ENCODE measurements around the gene CYSRT1.

The CYSRT1 gene

DNA sequence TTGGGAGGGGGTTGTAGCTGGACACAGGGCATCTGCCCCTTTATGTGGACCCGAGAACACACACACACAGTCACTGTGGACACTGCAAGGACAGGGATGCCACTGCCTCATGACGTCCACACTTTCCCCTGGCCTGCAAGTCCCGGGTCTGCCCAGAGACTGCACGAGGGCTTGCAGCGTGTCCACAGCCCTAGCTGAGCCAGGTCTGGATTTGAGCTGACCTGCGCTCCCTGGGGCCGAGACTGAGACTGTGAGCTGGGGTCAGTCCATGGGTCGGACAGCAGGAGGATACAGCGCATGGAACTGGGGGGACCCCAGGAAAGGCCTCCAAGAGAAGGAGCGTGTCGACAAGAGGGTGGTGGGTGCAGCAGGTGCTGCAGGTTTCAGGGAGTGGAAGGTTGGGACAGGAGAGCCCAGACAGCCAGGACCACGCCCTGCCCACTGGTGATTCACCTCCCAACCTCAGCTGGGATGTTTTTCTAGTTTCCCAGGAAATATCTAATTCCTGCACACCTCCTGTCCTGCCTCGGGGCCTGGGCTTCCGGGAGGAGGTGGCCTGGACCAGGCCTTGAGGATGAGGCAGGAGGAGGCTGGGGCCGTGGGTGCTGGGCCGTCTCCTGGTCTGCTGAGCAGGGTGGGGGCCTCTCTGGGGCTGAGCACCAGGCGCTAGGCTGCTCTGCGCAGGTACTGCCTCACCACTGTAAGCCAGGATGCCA is 1.5 kb downstream of the CYSRT1 start:
- DNase-seq (ENCODE audit: low read depth in 2 of 2) = no peak

DNA sequence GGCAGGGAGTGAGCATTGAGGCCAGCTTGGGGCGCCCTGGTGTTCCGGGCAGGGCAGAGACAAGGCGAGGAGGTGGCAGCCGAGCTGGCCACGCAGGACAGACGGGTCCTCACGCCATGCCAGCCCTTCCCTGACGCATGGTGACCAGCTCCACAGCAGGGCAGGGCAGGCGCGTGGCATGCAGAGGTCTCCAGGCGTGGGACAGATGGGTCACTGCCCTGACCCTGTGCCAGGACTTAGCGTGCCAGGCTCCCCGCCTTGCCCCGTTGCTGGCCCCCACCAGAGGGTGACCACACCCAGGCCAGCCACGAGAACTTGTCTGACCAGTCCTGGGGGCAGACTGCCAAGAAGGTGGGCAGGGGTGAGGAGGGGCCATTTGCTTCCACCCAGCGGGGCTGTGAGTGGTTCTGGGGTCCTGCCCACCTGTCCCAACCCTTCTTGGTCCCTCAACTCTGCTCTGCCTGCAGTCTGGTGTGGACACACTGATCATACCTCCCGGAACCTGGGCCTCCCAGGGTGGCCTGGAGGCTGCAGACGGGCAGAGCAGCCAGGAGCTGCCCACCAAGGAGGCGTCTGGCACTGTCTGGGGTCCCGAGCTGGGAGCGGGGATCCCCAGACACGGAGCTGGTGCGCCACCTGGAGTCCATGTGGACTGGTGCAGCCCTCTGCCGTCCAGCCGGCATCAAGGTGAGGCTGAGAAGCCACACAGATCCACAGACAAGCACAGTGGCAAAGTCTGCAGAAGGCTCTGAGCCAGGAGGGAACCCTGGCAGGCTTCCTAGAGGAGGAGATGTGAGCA is 2.3 kb downstream of the CYSRT1 start, which contains the start of gene RNF224:
Gene RNF224 (plus strand): TSS at position 449 of the 799 bp plus-strand sequence. CDS start 834 bp downstream, outside the sequence.
- DNase-seq (ENCODE audit: low read depth in 2 of 2) = peak; percentile 77 to 79

DNA sequence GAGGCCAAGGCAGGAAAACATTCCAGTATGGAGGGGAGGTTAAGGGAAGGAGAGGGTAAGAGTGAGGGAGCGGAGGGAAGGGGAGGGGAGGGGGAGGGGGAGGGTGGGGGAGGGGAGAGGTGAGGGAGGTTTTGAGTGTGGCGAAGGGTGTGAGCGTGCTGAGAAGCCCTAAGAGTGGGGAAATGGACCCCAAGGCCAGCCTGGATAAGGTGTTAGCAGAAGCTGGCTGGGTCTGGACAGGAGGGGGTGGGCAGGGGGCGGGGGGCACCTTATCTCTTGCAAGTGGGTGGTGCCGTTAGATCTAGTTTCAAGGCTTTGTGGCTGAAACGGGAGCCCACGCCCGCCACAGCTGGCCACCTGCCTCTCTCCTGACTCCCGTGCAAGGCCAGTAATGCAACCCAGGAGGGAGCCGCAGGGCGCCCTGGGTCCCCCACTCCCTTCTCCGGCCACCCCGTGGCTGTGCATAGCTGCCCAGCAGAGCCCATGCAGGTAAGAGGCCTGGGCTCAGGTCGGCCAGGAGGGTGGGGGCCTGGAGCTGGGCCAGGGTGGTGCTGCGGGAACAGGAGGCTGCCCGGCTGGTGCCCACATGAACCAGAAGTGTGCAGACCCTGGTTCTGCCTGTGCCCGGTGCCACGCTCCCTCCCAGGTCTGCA is 3.0 kb downstream of the CYSRT1 start:
- no peak for DNase-seq (ENCODE audit: low read depth in 2 of 2)

DNA sequence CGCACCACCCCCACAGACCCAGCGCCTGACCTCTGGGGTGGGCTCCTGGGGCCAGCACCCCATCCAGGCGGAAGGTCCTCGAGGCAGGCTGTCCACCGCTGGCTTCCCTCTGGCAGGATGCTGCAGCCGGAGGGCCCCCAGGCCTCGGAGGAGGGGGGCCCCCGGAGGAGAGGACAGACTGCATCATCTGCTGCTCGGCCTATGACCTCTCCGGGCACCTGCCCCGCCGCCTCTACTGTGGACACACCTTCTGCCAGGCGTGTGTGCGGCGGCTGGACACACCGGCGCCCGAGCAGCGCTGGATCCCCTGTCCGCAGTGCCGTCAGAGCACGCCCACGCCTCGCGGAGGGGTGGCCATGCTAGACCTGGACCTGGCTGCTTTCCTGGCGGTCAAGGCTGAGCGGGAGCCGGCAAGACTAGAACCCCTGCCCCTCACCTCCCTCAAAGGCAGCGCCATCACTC is 3.6 kb downstream of the CYSRT1 start:
- no peak for DNase-seq (ENCODE audit: low read depth in 2 of 2)

DNA sequence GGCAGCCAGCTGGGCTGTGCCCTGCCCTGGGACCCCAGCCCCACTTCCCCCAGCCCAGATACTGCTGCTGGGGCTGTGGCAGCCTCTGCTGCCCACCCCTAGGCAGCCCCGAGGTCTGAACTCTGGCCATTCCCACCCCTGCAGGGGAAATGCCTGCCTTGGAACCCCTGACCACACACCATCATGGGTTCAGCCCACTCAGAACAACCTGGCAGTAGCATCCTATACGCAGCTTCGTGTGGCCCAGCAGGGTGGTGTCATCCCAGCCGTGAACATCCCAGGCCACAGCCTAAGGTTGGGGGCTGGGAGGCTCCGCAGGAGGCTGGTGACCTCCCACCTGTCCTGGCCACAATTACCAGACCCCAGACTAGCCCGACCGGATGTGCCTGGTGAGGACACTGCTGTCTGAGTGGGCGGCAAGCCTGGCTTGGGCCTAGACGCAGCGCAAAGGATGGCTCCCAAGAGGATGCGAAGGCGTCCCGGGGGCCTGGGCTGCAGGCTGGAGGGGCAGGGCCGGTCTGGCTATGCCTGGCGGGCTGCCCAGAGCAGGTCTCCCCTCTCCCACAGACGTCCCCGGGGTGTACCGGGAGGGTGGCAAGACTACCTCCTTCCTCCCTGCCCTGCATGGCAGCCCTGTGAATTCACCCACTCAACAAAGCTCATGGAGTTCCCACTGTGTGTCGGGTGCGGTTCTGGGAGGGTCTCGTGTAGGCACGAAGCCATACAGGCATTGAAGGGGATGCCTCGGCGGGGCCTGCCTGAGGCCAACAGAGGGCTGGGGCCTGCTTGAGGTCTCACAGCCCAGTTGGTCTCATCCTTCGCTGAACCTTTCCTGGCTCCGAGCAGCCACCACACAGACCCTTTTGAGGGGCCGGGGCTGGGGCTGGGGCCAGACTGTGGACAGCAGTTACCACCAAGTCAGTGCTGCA is 4.3 kb downstream of the CYSRT1 start:
- no peak for DNase-seq (ENCODE audit: low read depth in 2 of 2)

DNA sequence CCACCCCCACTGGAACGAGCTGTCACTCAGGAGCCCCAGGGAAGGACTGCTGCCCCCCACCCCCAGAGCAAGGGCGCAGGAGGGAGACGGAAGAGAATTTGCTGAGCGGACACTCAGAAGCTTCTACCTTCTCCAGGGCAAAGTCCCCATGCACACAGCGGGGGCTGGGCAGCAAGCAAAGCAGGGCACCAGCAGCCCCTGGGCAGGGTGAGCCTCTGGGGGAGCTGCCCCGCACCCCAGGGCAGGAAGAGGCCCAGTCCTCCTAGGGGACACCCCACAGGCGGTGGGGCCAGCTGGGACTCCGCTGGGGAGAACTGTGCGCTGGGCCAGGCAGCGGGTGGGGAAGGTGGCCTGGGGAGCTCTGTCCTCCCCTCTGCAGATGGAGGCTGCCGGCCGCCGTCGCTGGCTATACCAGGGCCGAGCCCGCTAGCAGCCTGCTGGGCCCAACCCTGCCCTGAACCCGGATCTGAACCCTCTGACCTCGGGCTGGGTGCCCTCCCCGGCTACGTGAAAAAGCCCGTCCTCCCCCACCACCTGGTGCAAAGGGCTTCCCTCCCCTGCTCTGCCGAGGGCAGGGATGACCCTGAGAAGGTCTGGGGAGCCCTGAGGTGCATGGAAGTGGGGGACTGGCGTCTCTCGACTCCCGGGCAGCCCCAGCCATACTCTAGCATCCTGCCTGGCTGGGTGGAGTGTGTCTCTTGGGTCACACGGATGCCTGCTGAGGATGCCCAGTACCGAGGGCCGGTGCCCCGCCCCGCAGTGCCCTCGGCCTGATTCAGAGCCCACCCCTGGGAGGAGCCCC is 5.1 kb downstream of the CYSRT1 start:
- no peak for DNase-seq (ENCODE audit: low read depth in 2 of 2)

DNA sequence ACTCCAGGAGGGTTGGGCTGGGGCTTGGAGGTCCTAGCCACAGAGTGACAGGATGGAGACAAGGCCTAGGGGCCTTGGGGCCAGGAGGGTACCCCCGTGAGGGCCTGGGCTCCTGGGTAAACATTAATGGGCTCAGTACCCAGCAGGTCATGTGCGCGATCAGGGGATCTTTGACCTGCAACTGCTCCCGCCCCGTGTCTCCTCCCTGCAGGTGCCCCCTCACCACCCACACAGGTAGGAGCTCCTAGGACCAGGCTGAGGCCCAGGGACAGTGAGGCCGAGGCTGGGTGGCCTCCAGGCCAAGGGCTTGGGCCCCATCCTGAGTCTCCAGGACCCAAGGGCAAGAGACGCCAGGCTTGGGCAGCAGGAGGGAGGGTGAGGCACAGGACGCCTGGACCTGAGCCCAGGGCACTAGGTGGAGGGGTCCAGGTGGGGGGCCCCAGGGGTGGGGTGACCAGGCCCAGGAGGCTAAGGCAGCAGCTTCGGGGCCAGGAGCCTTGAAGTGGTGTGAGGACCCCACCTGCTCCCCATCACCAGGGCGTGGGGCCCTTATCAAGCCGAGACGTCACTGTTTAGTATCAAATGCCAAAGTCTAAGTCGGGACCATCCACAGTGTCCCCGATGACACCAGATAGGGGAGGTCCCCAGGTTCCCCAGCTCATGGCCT is 5.9 kb downstream of the CYSRT1 start, which contains the start of gene SLC34A3:
Gene SLC34A3 (plus strand): TSS at position 197 of the 667 bp plus-strand sequence. CDS start 802 bp downstream, outside the sequence.
- DNase-seq (ENCODE audit: low read depth in 2 of 2) = no peak

DNA sequence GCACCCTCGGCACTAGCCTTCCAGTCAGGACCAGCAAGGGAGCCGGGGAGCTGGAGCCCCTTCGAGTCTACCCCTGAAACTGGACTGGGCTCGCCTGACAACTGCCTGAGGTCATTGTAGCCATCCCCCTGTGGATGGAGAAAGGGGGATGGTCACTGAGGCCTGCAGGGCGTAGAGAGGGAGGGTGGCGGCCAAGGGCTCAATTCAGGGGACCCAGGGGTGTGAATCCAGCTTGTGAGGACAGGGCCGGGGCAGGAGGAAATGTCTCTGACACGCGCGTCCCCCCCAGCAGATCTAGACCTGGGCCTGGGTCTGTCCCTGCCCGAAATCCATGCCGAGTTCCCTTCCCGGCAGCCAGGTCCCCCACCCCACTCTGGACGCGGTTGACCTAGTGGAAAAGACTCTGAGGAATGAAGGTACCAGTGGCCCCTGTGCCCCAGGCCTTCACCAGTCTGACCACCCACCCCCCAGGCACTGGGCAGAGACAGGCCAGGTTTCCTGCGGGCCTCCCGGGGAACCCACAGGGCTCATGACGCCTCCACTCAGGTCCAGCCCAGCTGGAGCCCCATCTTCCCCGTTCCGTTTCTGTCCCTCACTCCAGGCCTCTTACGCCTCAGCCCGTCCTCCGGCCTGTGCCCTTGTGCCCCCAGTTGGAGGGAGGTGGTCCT is 6.5 kb downstream of the CYSRT1 start:
- DNase-seq (ENCODE audit: low read depth in 2 of 2) = no peak

DNA sequence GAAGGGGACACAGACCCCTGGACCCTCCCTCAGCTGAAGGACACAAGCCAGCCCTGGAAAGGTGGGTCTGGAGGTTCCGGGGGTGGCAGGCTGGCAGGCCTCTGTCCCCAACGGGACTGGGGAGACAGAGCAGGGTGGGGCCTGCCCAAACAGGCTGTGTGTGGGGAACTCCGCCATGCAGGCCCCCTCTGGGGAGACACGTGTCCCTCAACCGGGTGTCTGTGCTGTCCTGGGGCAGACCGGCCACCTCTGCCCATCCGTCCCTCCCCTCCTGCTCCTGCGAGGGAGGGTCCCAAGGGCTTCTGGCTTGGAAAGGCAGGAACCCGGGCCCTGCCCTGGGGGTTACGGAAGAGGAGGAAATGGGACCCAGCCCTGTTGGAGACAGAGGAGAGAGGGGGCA is 7.1 kb downstream of the CYSRT1 start:
- no peak for DNase-seq (ENCODE audit: low read depth in 2 of 2)

DNA sequence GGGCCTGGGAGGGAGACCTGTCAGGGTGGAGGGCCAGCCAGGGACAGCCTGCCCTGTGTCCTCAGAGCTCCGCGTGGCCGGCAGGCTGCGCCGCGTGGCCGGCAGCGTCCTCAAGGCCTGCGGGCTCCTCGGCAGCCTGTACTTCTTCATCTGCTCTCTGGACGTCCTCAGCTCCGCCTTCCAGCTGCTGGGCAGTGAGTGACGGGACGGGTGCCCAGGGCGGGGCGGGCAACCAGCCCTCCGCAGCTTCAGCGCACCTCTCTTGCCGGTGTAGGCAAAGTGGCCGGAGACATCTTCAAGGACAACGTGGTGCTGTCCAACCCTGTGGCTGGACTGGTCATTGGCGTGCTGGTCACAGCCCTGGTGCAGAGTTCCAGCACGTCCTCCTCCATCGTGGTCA is 7.5 kb downstream of the CYSRT1 start:
- no peak for DNase-seq (ENCODE audit: low read depth in 2 of 2)

DNA sequence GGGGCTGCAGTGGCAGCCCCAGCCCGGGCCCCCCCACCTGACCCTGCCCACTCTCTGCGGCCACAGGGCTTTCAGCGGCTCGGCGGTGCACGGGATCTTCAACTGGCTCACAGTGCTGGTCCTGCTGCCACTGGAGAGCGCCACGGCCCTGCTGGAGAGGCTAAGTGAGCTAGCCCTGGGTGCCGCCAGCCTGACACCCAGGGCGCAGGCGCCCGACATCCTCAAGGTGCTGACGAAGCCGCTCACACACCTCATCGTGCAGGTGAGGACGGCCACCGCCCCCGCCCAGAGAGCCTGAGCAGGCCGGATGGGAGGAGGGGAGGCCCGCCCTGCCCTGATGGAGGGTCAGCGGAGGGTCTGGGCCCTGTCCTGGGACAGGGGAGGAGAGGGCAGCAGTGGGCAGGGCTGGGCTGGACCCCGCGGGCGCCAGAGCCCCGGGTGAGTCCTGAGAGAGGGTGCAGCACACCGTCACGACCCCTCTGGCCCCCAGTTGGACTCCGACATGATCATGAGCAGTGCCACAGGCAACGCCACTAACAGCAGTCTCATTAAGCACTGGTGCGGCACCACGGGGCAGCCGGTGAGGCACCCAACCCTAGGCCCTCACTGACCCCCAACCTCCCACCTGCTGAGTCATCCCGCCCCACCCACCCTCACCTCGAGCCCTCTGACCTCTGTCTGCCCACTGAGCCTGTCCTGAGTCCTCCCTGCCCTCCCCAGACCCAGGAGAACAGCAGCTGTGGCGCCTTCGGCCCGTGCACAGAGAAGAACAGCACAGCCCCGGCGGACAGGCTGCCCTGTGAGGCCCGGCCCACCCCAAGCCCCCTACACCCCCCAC is 8.4 kb downstream of the CYSRT1 start:
- no peak for DNase-seq (ENCODE audit: low read depth in 2 of 2)

DNA sequence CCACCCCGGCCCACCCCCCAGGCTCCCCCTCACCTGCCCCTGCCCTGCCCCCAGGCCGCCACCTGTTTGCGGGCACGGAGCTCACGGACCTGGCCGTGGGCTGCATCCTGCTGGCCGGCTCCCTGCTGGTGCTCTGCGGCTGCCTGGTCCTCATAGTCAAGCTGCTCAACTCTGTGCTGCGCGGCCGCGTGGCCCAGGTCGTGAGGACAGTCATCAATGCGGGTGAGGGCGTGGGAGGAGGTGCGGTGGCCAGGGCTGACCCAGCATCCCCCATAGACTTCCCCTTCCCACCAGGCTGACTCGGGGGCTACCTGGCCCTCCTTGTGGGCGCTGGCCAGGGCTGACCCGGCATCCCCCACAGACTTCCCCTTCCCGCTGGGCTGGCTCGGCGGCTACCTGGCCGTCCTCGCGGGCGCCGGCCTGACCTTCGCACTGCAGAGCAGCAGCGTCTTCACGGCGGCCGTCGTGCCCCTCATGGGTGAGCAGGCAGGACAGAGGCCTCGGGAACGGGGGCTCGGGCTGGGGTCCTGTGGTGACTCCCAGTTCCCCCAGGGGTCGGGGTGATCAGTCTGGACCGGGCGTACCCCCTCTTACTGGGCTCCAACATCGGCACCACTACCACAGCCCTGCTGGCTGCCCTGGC is 9.2 kb downstream of the CYSRT1 start:
- DNase-seq (ENCODE audit: low read depth in 2 of 2) = no peak

DNA sequence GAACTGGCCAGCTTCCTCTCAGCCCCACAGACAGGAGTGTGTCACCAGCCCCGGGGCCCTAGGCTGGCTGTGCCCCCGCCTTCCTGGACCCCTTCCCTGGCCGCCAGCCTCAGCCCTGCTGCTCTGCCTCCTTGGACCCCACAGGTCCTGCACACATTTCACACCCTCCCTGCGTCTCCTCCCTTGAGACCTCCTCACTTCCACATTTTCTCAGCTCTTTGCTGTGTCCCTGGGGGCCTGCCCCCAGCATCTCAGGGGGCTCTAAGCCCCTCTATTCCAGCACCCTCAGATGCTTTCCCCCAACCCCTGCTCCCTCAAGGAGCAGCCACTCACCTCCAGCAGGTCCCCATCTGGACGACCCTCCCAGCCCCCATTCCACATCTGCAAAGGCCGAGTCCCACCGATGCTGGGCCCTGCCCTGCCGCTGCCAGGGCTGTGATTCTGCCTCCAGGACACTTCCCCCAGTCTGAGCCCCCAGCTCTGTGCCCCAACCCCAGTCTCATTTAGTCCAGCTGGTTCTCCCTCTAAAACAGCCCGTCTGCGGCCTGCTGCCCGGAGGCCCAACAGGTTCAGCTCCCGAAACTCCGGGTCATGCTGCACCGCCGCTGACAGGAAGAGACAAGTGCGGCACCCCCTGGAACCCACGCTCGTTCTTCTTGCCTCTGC is 9.9 kb downstream of the CYSRT1 start:
- no peak for DNase-seq (ENCODE audit: low read depth in 2 of 2)

DNA sequence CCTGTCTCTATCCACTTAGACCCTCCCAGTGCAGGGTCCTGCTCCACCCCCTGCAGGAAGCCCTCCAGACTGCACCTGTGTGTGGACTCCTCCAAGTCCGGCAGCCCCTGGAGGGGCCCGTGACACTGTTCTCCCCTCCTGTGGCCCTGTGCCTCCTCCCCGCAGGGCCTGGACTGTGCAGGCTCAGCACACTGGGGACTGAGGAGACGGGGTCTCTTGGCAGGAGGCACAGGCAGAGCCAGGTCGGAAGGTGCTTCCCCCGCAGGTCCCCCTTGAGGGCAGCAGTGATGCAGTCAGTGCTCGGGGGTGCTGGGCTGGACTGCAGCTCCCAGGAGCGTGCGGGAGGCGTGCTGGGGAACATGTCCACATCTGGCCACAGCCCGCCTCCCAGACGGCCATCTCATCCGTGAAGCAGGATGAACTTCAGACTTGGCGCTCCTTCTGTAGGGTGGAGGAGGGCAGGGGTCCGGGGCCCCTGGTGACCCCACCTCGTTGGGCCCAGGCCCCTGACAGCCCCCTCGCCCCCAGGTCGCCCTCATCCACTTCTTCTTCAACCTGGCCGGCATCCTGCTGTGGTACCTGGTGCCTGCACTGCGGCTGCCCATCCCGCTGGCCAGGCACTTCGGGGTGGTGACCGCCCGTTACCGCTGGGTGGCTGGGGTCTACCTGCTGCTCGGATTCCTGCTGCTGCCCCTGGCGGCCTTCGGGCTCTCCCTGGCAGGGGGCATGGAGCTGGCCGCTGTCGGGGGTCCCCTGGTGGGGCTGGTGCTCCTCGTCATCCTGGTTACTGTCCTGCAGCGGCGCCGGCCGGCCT is 10.7 kb downstream of the CYSRT1 start:
- no peak for DNase-seq (ENCODE audit: low read depth in 2 of 2)

DNA sequence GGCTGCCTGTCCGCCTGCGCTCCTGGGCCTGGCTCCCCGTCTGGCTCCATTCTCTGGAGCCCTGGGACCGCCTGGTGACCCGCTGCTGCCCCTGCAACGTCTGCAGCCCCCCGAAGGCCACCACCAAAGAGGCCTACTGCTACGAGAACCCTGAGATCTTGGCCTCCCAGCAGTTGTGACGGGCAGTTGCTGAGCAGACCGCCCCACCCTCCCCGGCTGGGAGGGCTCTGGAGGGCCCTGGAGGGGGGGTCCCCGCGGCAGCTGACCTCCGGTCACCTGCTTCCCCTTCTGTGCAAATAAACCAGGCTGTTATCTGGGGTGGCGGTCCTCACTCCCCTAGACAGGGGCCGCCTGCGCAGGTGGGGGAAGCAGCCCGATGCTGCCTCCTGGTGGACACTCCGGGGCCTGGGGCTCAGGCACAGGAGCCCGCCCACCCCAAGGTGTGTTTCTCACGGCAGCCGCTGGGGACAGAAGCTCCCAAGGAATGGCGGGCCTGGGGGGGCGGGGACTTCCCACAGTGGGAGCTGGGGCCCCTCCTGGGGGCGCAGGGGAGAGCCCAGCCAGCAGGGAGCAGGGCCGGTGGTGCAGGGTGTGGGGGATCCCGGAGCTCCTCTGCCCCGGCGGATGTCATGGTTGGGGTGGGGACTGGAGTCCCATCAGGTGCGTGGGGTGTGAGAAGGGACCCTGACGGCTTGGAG is 11.4 kb downstream of the CYSRT1 start:
- DNase-seq (ENCODE audit: low read depth in 2 of 2) = peak; percentile 92 to 94

DNA sequence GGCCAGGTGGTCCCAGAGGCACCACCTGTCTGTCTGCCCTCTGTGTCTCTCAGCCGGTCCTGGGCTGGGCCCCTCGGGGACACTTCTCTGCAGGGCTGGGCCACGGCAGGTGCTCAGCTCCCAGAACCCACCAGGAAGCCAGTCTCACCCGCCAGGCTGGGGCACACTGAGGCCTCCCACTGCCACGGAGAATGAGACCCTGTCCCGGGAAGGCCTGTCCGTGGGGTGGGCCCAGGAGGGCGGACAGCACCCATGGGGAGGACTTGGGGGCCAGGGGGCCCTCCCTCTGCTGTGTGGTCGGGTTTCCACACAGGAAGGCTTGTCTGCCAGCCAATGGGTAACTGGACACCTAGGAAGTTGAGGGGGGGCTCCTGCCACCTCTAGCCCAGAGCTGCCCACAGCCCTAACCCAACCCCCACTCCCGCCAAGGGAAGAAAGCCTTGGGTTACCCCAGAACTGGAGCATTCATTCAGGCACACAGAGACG is 12.0 kb downstream of the CYSRT1 start:
- DNase-seq (ENCODE audit: low read depth in 2 of 2) = no peak
